Amniotic epithelial cell (primary cell): Measurements from ENCODE around the gene VTI1B.

ENCODE experiments used
- DNase-seq: peaks from one replicate; pipeline ENCODE4 v3.0.0-alpha.2; 2010; ENCODE audit warnings: low read depth

VTI1B gene

DNA sequence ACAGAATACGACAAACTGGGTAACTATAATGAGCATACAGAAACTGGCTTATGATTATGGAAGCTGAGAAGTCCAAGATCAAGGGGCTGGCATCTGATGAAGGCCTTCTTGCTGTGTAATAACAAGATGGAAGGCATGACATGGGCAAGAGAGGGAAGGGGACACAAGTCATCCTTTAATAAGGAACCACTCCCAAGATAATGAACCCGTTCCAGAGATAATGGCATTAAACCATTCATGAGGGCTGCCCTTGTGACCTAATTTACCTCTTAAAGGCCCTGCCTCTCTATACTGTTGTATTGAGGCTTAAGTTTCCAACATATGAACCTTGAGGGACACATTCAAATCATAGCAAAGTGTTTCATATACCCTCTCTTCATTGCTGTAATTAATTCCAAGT is 4.6 kb upstream of the VTI1B start:
- DNase-seq = no peak

DNA sequence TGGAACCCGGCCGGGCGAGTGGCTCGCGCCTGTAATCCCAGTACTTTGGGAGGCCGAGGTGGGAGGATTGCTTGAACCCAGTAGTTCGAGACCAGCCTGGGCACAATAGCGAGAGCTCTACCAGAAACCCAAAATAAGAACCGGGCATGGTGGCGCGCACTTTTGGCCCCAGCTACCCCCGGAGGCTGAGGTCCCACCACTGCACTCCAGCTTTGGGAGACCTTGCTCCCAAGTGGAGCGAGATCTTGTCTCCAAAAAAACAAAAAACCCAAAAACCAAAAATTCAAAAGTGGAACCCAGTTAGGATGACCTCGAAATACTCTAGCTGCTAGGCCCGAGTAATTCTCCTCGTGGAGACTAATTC is 769 bp upstream of the VTI1B start:
- DNase-seq = no peak

DNA sequence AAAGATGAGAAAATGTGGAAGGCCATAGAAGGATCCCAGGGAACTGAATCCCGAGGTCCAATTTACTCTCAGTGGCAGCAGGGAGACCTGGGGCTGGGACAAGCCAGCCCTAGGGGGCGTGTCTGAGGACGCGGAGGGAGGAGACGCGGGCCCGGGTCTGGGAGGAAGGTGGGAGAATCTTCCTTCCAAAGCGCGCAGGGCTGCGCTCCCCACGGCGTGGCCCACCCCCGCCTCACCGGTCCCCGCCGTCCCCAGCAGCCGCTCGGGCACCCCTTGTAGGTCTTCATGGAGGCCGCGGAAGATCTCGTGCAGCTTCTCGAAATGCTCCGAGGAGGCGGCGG is 323 bp downstream of the VTI1B start:
- no peak for DNase-seq

- peak; percentile 47 for DNase-seq
These were observed 981 bp downstream of the VTI1B start for GRCh38 chr14:67673451-67673850.

DNA sequence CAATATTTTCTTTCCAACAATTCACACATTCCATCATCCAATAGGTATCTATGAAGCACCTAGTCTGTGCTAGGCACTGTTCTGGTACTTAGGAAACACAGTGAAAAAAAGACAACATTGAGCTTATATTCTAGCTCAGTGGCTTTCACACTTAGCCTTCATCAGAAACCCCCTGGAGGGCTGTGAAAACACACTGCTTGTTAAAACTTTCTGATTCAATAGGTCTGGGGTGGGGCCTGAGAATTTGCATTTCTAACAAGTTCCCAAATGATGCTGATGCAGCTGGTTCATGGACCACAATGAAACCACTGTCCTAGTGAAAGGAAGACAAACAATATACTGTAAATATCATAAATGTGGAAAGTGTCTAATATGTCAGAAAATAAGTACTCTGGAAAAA is 5.9 kb downstream of the VTI1B start:
- no peak for DNase-seq

GRCh38 chr14:67666750-67667449 is 7.5 kb downstream of the VTI1B start:
- DNase-seq = peak; percentile 63

DNA sequence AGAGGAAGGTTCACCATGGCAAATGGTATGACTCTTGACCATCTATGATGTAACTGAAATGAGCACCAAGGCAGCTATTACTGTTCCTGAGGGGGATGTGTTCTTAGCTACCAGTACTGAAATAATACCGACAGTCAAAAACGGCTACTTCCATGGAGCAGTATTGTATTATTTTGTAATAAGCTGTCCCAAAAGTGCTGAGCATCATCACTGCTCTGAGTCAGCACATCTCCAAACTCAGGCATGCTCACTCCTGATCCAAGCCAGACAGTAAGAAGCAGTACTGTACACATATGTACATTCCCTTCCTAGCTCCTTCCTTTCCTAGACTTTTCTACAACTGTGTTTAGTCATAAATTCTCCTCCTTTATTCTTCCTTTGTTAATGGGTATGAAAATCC is 8.6 kb downstream of the VTI1B start:
- peak; percentile 63 for DNase-seq

DNA sequence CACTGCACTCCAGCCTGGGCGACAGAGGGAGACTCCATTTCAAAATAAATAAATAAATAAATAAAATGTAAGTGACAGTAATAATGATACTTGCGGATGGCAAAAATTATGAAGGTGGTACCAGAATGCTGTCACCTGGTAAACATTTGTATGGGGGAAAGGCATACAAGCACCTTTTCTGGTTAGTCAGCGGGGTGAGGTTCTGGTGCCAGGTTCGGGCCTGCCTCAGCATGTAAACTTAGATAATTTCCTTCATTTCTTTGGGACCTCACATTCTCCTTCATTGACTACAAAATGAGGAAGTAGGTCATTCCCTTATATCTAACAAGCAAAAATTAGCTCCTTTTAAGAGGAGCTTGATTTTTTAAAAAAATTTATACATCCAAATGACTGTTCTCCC is 10.8 kb downstream of the VTI1B start:
- DNase-seq = no peak

- DNase-seq = no peak
These were observed 20.7 kb downstream of the VTI1B start for GRCh38 chr14:67653651-67654280.

- DNase-seq = no peak
These were observed 22.2 kb downstream of the VTI1B start for GRCh38 chr14:67652189-67652588.

DNA sequence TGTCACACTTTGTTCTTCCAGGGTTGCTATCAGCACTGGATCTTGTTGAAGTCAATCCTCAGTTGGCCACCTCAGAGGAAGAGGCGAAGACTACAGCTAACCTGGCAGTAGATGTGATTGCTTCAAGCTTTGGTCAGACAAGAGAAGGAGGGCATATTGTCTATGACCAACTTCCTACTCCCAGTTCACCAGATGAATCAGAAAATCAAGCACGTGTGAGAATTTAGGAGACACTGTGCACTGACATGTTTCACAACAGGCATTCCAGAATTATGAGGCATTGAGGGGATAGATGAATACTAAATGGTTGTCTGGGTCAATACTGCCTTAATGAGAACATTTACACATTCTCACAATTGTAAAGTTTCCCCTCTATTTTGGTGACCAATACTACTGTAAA is 23.7 kb downstream of the VTI1B start:
- peak; percentile 84 for DNase-seq

GRCh38 chr14:67650151-67650550 is 24.3 kb downstream of the VTI1B start:
- DNase-seq = no peak

DNA sequence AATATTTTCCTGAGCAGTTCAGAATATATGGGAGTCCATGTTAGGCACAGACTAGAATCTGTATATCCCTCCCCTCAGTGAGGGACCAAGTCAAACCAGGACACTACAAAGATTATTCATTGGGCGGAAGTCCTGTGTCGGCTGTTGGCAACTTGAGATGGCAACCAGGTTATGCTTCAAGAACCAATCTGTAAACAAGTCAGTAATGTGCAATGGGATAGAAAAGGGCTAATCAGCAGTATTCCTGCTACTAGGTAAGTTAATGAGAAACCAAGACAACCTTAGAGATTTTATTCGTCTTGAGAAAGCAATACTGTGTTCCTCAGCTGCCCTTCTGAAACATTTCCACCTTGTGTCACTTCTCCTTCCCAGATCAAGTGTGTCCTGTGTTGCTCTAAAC is 28.3 kb downstream of the VTI1B start:
- DNase-seq = no peak

- no peak for DNase-seq
These were observed 29.0 kb downstream of the VTI1B start for GRCh38 chr14:67645414-67645813.

GRCh38 chr14:67644428-67644827 is 30.0 kb downstream of the VTI1B start:
- peak; percentile 83 for DNase-seq

DNA sequence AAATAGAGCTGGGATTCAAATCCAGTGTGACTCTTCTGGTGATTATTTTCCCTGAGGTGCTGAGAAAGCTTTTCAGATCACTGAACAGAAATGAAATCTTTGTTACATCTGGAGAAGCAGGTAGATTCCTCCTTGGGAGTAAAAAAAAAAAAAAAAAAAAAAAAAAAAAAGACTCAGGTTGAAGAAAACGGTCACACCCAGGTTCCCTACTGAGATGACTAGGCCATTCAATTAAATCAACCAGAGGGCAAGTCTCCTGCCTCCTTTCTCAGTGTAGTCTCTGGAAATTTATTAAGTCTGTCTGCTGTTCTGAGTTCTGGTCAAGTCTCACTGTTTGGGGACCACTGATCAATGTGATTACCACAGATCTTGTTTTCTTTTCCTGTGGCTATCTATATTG is 30.7 kb downstream of the VTI1B start:
- DNase-seq = no peak

DNA sequence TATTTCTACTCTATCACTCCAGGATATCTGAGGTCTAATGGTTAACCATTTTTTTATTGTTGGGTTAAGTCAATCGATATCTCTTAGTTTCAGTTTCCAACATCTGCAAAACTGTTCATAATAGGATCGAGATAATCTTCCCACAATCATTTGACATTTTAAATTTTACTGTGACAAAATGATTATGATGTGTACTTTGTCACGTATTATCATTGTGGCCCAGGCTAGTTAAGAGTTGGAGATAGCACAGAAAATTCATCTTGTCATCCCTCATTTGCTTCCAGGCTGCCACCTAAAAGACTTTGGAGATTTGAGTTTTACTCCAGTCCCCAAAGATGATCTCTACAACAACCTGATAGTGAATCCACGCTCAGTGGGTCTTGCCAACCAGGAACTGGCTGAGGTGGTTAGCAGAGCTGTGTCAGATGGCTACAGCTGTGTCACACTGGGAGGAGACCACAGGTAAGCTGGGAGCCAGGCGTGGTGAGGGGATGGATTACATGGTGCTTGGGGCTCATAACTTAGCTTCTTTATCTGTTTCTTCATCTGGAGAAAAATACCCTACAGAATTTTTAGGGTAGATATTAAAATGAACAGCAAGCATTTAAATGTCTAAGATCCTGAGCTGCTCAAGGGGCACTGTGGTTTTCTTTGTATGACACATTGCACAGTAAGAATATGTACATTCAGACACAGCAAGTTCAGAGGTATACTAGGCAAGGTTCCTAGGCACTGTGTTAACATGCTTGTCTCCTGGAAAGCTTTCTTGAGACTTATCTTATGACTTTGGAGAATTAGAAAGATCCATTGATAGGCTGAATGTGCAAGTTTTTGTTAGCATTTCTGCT is 32.3 kb downstream of the VTI1B start:
- DNase-seq = no peak

- DNase-seq = no peak
These were observed 33.0 kb downstream of the VTI1B start for GRCh38 chr14:67641480-67641879.

DNA sequence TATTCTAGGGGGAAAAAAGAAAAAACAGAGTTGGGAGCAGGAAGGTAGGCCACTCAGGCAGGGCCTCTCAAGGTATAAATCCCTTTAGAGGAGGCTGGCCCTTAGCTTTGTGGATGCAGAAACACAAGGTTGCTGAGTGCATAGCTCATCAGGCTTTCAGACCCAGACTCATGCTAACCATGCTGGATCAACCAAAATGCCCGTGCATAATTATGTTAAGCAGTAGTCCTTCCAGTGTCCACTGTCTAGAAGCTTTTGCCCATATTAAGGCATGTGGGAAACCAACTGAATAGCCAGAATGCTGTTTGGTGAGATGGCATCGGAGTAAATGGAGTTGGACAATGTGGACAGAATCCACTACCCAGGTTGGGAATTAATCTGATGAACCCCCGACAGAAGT is 35.8 kb downstream of the VTI1B start:
- DNase-seq = no peak

GRCh38 chr14:67636361-67636919 is 38.0 kb downstream of the VTI1B start:
- peak; percentile 56 for DNase-seq

- no peak for DNase-seq
These were observed 40.8 kb downstream of the VTI1B start for GRCh38 chr14:67633451-67634147.

DNA sequence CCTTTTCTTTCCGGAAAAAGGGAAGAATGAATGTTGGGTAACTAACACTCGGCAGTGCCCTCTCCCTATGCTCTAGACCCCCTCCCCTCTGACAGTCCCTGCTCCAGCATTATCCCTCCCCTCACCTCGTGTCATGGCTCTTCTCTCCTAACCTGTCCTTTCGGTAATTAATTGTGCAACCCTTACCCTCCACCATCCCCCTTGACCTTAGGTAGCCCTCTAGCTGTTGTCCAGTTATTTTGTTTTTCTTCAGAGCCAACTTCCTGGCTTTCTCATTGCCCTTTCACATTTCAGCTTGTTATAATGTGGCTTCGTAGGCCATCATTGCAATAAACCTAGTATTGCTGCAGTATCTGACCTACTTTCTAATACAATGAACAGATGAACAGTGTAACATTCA is 43.5 kb downstream of the VTI1B start:
- DNase-seq = no peak
